Neutrophil (primary cell): Measurements from ENCODE around the gene BARHL2.

ENCODE experiments used
- H3K27ac ChIP-seq: fragments of 200-600 bp; sonication (generic); 2 replicates; pipeline ENCODE4 v1.5.1; 2016; ENCODE audit warnings: mild to moderate bottlenecking, moderate library complexity
- H3K27me3 ChIP-seq: fragments of 200-600 bp; sonication (generic); 2 replicates; pipeline ENCODE4 v1.6.0; 2016; ENCODE audit warnings: mild to moderate bottlenecking
- H3K36me3 ChIP-seq: fragments of 200-600 bp; sonication (generic); 2 replicates; pipeline ENCODE4 v1.5.1; 2017
- H3K4me1 ChIP-seq, 2 experiments: fragments of 200-600 bp in 1 of 2; sonication (generic) in 1 of 2; 1 replicate in 1 of 2; 2 replicates in 1 of 2; pipeline versions ENCODE4 v1.5.1 to v1.6.1; 2013 to 2016; ENCODE audit warnings: low read depth in 1 of 2, low read length in 1 of 2, mild to moderate bottlenecking in 1 of 2, moderate library complexity in 1 of 2; ENCODE audit not compliant: control insufficient read depth in 1 of 2, insufficient read depth in 1 of 2
- H3K4me3 ChIP-seq, 2 experiments: fragments of 200-600 bp in 1 of 2; sonication (generic) in 1 of 2; 1 replicate in 1 of 2; 2 replicates in 1 of 2; pipeline ENCODE4 v1.5.1; 2013 to 2016; ENCODE audit warnings: low read depth in 1 of 2, low read length in 1 of 2, mild to moderate bottlenecking in 1 of 2, moderate library complexity in 1 of 2
- H3K9me3 ChIP-seq: fragments of 200-600 bp; sonication (generic); 2 replicates; pipeline ENCODE4 v1.5.1; 2016
- TF ChIP-seq, protein P1 (sequence below): fragments of 200-600 bp; sonication (generic); IDR thresholded peaks from 2 replicates; pipeline ENCODE4 v1.5.1; 2016; ENCODE audit warnings: antibody characterized with exemption

The BARHL2 gene

DNA sequence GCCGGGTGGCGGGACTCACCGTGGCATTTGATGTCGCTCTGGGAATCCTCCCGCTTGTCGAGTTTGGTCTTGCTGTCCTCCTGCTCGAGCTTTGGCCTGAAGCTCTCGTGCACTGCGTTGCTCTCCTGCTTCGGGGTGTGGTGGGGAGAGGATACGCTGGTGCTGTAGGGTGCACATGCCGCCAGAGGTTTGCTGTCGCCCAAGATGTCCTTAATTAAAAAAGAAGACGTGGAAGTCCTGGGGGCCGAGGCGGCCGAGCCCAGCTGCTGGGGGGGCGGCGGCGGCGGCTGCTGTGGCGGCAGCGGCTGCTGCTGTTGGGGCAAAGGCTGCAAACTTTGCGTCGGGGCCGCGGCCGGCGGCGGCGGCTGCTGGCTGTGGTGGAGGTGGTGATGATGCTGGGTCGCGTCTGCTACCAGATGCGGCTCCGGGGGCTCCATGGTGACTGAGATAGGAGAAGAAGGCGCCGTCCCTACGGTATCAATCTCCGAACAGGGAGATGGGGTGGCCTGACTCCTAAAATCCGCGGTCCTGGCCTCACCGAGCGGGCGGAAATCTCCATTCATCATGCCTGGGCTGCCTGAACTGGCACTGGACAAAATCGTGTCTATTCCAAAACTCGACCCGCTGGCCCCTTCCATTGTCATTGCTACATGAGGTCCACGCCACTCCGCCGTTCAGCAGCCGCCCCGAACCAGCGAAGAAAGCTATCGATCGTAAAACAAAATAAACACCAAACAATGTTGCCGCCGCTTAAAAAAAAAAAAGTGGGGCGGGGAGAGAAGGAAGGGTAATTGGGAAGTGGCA lies at the start of gene BARHL2:
Gene BARHL2, minus strand, starts transcription at position 751 of the 804 bp plus-strand sequence. Its CDS starts 107 bp downstream, at position 644.
- H3K4me1 ChIP-seq: peaks cover 0 to 8% of the 10 kb centered on the region in 2 experiments
- H3K4me3 ChIP-seq: no peak within 1 kb of the TSS
- no peaks in the 10 kb centered on the region for H3K36me3 ChIP-seq
- TF ChIP-seq, protein P1, sequence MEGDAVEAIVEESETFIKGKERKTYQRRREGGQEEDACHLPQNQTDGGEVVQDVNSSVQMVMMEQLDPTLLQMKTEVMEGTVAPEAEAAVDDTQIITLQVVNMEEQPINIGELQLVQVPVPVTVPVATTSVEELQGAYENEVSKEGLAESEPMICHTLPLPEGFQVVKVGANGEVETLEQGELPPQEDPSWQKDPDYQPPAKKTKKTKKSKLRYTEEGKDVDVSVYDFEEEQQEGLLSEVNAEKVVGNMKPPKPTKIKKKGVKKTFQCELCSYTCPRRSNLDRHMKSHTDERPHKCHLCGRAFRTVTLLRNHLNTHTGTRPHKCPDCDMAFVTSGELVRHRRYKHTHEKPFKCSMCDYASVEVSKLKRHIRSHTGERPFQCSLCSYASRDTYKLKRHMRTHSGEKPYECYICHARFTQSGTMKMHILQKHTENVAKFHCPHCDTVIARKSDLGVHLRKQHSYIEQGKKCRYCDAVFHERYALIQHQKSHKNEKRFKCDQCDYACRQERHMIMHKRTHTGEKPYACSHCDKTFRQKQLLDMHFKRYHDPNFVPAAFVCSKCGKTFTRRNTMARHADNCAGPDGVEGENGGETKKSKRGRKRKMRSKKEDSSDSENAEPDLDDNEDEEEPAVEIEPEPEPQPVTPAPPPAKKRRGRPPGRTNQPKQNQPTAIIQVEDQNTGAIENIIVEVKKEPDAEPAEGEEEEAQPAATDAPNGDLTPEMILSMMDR: no peak
- no peak within 1 kb of the TSS for H3K27ac ChIP-seq
- H3K9me3 ChIP-seq: no peaks in the 10 kb centered on the region
- H3K27me3 ChIP-seq: peaks cover 100% of the 10 kb centered on the region

DNA sequence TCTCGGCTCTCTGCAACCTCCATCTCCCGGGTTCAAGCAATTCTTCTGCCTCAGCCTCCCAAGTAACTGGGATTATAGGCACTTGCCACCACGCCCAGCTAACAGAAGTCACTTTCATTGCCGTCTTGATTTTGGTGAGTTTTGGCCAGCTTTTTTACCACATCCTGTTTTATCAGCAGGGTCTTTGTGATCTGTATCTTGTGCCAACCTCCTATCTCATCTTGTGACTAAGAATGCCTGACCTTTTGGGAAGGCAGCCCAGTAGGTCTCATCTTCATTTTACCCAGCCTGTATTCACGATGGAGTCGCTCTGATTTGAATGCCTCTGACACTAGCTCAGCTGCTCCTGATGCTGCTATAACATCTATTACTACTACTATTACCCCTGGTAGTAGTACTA lies 46.8 kb upstream of the BARHL2 start:
- Histone ChIP-seq H3K4me1 (no peaks in the 10 kb centered on the region), H3K9me3 (no peaks in the 10 kb centered on the region), H3K27ac (no peak overlapping the region), H3K4me3 (no peak overlapping the region), H3K27me3 (peaks cover 42% of the 10 kb centered on the region), H3K36me3 (no peaks in the 10 kb centered on the region)
- TF ChIP-seq, protein P1: no peak

GRCh38 chr1:90763506-90763905 lies 46.4 kb upstream of the BARHL2 start:
- Histone ChIP-seq H3K27ac (no peak overlapping the region), H3K36me3 (no peaks in the 10 kb centered on the region), H3K27me3 (peaks cover 46% of the 10 kb centered on the region), H3K9me3 (no peaks in the 10 kb centered on the region), H3K4me1 (no peaks in the 10 kb centered on the region), H3K4me3 (no peak overlapping the region)
- TF ChIP-seq, protein P1: no peak

DNA sequence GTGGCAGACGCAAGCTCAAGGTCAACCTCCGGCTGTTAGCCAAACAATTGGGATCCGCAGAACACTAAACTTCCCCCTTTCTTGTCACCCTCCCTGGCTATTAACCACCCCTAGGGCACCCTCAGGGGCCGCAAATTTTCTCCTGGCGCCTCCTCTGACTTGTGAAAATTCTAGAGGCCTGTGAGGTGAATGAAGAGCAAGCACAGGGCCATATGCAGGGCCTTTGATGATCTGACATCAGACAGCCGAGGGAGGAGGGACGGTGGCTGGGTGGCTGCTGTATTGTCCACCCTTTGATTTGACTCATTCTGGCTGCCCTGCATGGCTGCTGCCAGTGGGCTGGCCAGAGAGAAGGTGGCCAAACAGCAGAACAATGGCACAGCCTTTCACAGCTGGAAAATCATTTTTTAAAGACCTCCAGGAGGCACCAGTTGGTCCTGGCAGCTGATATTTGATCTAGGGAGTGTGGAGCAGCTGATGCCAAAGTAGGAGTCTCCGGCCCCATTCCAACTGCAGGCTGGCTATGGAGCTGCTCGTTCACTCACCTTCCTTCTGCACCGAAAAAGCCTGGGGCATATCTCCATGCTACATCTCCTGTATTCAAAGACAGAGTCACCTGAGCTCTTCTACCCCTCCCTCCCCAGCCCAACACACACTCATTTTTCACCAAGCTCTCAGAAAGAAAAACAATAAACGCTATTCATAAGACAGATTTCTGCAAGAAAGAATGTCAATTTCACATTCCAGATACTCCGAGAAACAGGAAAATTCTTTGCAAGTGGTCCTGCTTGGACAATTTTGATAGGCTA lies 44.9 kb upstream of the BARHL2 start:
- Histone ChIP-seq H3K4me1 (no peaks in the 10 kb centered on the region), H3K9me3 (no peaks in the 10 kb centered on the region), H3K4me3 (no peak overlapping the region), H3K27me3 (peaks cover 51% of the 10 kb centered on the region), H3K27ac (no peak overlapping the region), H3K36me3 (no peaks in the 10 kb centered on the region)
- TF ChIP-seq, protein P1: no peak

DNA sequence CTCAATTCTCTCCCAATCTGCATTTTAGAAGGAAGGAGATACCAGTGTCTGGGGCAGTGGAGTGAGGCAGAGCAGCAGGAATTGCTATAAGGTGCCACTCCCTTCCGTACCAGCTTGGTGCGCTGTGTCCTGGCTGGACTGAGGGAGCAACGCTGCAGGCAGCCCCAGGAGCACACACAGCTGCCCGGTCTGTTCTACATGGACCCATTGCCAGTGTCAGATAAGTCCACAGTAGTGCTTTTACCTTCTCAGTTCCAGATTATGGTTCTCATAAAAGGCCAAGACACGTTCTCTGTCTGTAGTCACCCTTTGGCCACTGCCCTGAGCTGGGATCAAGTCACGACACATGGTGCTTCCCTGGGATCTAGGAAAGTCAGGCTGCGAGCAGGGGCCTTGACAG lies 44.1 kb upstream of the BARHL2 start:
- TF ChIP-seq, protein P1: no peak
- Histone ChIP-seq H3K4me1 (no peaks in the 10 kb centered on the region), H3K9me3 (no peaks in the 10 kb centered on the region), H3K27me3 (peaks cover 51% of the 10 kb centered on the region), H3K27ac (no peak overlapping the region), H3K36me3 (no peaks in the 10 kb centered on the region), H3K4me3 (no peak overlapping the region)
